SK-N-SH (cell line): ENCODE results near the gene EIF2D. TPM values are rescaled to one million over a fixed set of nuclear protein-coding genes. Genes with fewer than 3 reads are reported as not detected.

Experiments
- CTCF ChIA-PET: fragments of 300-600, 350-600 bp; formaldehyde crosslinking; extraction: SDS; loops from one replicate; lab custom pipeline; 2021; lab: Yijun Ruan, JAX
- POLR2A ChIA-PET: fragments of 350-600 bp; sonication (Branson Sonifier 250); formaldehyde crosslinking; extraction: SDS; loops from one replicate; lab custom pipeline; 2020; ENCODE audit warnings: antibody characterized with exemption, inconsistent platforms; lab: Yijun Ruan, JAX
- DNase-seq: peaks from one replicate; pipeline ENCODE4 v3.0.0; 2012
- H2AFZ ChIP-seq: fragments of 200-600 bp; sonication (generic); 2 replicates; pipeline ENCODE4 v1.8.1; 2016; ENCODE audit warnings: antibody characterized with exemption, mild to moderate bottlenecking, low read depth
- H3F3A ChIP-seq: fragments of 200-600 bp; sonication (generic); replicated peaks from 2 replicates; pipeline ENCODE3; 2016; ENCODE audit warnings: antibody characterized with exemption, mild to moderate bottlenecking; ENCODE audit not compliant: insufficient read depth
- H3K27ac ChIP-seq, 2 experiments: fragments of 200-500 bp in 1 of 2; fragments of 200-600 bp in 1 of 2; sonication (Bioruptor generic) in 1 of 2; sonication (generic), shearing (Covaris generic) in 1 of 2; 2 replicates each; pipeline versions ENCODE4 v1.5.1 to v1.6.1; 2014 to 2016; ENCODE audit warnings: low read depth in 2 of 2, inconsistent platforms in 1 of 2, low read length in 1 of 2, mild to moderate bottlenecking in 1 of 2, mixed read lengths in 1 of 2
- H3K27me3 ChIP-seq: fragments of 200-600 bp; sonication (generic), shearing (Covaris generic); 2 replicates; pipeline ENCODE4 v1.6.1; 2016; ENCODE audit warnings: mixed run types; ENCODE audit not compliant: insufficient read depth
- H3K36me3 ChIP-seq, 2 experiments: fragments of 200-500 bp in 1 of 2; fragments of 200-600 bp in 1 of 2; sonication (Bioruptor generic) in 1 of 2; sonication (generic) in 1 of 2; replicated peaks in 1 of 2; 2 replicates each; pipeline versions ENCODE3 to v1.5.1; 2014 to 2016; ENCODE audit warnings: low read length in 1 of 2, mild to moderate bottlenecking in 1 of 2; ENCODE audit not compliant: insufficient read depth in 2 of 2, control insufficient read depth in 1 of 2
- H3K4me1 ChIP-seq, 2 experiments: fragments of 200-500 bp in 1 of 2; fragments of 200-600 bp in 1 of 2; sonication (Bioruptor generic) in 1 of 2; sonication (generic), shearing (Covaris generic) in 1 of 2; 2 replicates each; pipeline versions ENCODE4 v1.5.1 to v1.6.1; 2014 to 2016; ENCODE audit warnings: low read depth in 1 of 2, low read length in 1 of 2, mixed run types in 1 of 2; ENCODE audit not compliant: insufficient read depth in 2 of 2, control insufficient read depth in 1 of 2
- H3K4me2 ChIP-seq: fragments of 200-600 bp; sonication (generic), shearing (Covaris generic); 2 replicates; pipeline ENCODE4 v1.6.1; 2017; ENCODE audit warnings: mixed run types
- H3K4me3 ChIP-seq, 2 experiments: fragments of 200-500 bp in 1 of 2; fragments of 200-600 bp in 1 of 2; sonication (Bioruptor generic) in 1 of 2; sonication (generic), shearing (Covaris generic) in 1 of 2; 2 replicates each; pipeline versions ENCODE4 v1.5.1 to v1.8.1; 2014 to 2016; ENCODE audit warnings: low read depth in 2 of 2, inconsistent platforms in 1 of 2, low read length in 1 of 2, mild to moderate bottlenecking in 1 of 2, mixed read lengths in 1 of 2, moderate library complexity in 1 of 2
- H3K79me2 ChIP-seq: fragments of 200-600 bp; sonication (generic); 2 replicates; pipeline ENCODE4 v1.8.1; 2017; ENCODE audit warnings: mild to moderate bottlenecking; ENCODE audit not compliant: insufficient read depth
- H3K9ac ChIP-seq: fragments of 200-600 bp; sonication (generic); 2 replicates; pipeline ENCODE4 v1.6.1; 2017; ENCODE audit warnings: mixed run types
- H3K9me2 ChIP-seq: fragments of 200-600 bp; sonication (generic); 2 replicates; pipeline ENCODE4 v1.6.1; 2017; ENCODE audit warnings: mixed run types
- H3K9me3 ChIP-seq: fragments of 200-600 bp; sonication (generic); 2 replicates; pipeline ENCODE4 v1.6.1; 2017; ENCODE audit warnings: mixed run types, mild to moderate bottlenecking, moderate library complexity
- H4K20me1 ChIP-seq: fragments of 200-600 bp; sonication (generic); 2 replicates; pipeline ENCODE4 v1.6.1; 2017; ENCODE audit warnings: mild to moderate bottlenecking, mixed run types; ENCODE audit not compliant: insufficient read depth
- CTCF ChIP-seq: fragments of 200-600 bp; sonication (generic); IDR thresholded peaks from 2 replicates; pipeline ENCODE4 v1.6.1; 2017; ENCODE audit warnings: antibody characterized with exemption, mild to moderate bottlenecking, moderate library complexity
- ELF1 ChIP-seq: IDR thresholded peaks from 2 replicates; pipeline ENCODE4 v1.4.0; 2012
- EZH2phosphoT487 ChIP-seq: fragments of 200-600 bp; sonication (generic); IDR thresholded peaks from 2 replicates; pipeline ENCODE4 v1.6.1; 2017; ENCODE audit warnings: low read depth, mixed run types, mild to moderate bottlenecking, antibody characterized with exemption, moderate library complexity, borderline replicate concordance
- FOXJ3 ChIP-seq: sonication (generic); formaldehyde crosslinking; IDR thresholded peaks from 2 replicates; pipeline ENCODE4 v1.5.1; 2020; ENCODE audit warnings: mild to moderate bottlenecking, missing genetic modification reagents
- MAX ChIP-seq: IDR thresholded peaks from 2 replicates; pipeline ENCODE4 v1.4.0; 2012; ENCODE audit warnings: low read depth
- NRF1 ChIP-seq: IDR thresholded peaks from 2 replicates; pipeline ENCODE4 v1.6.1; 2012; ENCODE audit warnings: low read depth, mild to moderate bottlenecking, low read length
- PBX3 ChIP-seq: IDR thresholded peaks from 2 replicates; pipeline ENCODE4; 2012
- POLR2AphosphoS5 ChIP-seq: IDR thresholded peaks from 2 replicates; pipeline ENCODE4 v1.6.1; 2012; ENCODE audit warnings: low read depth, low read length
- RAD21 ChIP-seq: IDR thresholded peaks from 2 replicates; pipeline ENCODE4 v1.6.1; 2012; ENCODE audit warnings: mild to moderate bottlenecking, low read length
- RXRA ChIP-seq: IDR thresholded peaks from 2 replicates; pipeline ENCODE4 v1.4.0; 2012; ENCODE audit warnings: low read depth, mild to moderate bottlenecking, borderline replicate concordance
- SIN3A ChIP-seq: IDR thresholded peaks from 2 replicates; pipeline ENCODE4 v1.6.1; 2012; ENCODE audit warnings: low read depth, mild to moderate bottlenecking, low read length, moderate library complexity, borderline replicate concordance
- SMC3 ChIP-seq: IDR thresholded peaks from 2 replicates; pipeline ENCODE4 v1.6.1; 2012; ENCODE audit warnings: low read depth, low read length, improper control_type of control experiment
- TCF12 ChIP-seq: IDR thresholded peaks from 2 replicates; pipeline ENCODE4 v1.4.0; 2012
- TEAD4 ChIP-seq: IDR thresholded peaks from 2 replicates; pipeline ENCODE4 v1.4.0; 2012; ENCODE audit warnings: mild to moderate bottlenecking, borderline replicate concordance; ENCODE audit not compliant: insufficient read depth
- USF1 ChIP-seq: IDR thresholded peaks from 2 replicates; pipeline ENCODE4 v1.4.0; 2012; ENCODE audit warnings: low read depth, borderline replicate concordance
- YY1 ChIP-seq: IDR thresholded peaks from 2 replicates; pipeline ENCODE4 v1.4.0; 2012; ENCODE audit warnings: low read depth, mild to moderate bottlenecking
- WGBS: methylation state at CpG from one replicate; pipeline ENCODE4 v1.1.6; 2017; ENCODE audit warnings: low lambda C conversion rate; 5-methylcytosine and 5-hydroxymethylcytosine counted together
- polyA plus RNA-seq, 3 experiments: library from polyadenylated mRNA; depleted of rRNA; stranded (reverse); fragments of >200 nt; gene quantifications; 2 replicates each; pipeline ENCODE4 v1.2.3, GENCODE V29; 2012

Gene EIF2D
- polyA plus RNA-seq, 1 of the 3 experiments (the other 2 are of a cell fraction) = 59.5 TPM

GRCh38 chr1:206608108-206608698 is 4.1 kb downstream of the EIF2D start:
- no peaks in the 10 kb centered on the region for H3K27me3 ChIP-seq
- no peaks in the 10 kb centered on the region for H4K20me1 ChIP-seq
- H3K27ac ChIP-seq = no peak overlapping the region
- CTCF ChIA-PET = interaction anchor here (0.9 to 10.2 kb wide), 18 partner anchors 8 to 375 kb away, joined by 3 to 109 read pairs (median 4); partner anchors contain the start of gene DYRK3
- no peaks in the 10 kb centered on the region for H3K9me3 ChIP-seq
- H3K9ac ChIP-seq = no peak overlapping the region
- H3K4me2 ChIP-seq = no peak overlapping the region
- no peak overlapping the region for H2AFZ ChIP-seq
- peaks cover 22% of the 10 kb centered on the region for H3K79me2 ChIP-seq
- TF ChIP-seq SIN3A (no peak), ELF1 (no peak), NRF1 (no peak), MAX (no peak), RXRA (no peak), RAD21 (peak; percentile 73), TCF12 (no peak), FOXJ3 (CRISPR knock-in tag) (no peak), USF1 (no peak), TEAD4 (no peak), PBX3 (no peak), YY1 (no peak), SMC3 (peak; percentile 62), EZH2phosphoT487 (no peak), POLR2AphosphoS5 (no peak), CTCF (peak; percentile 92)
- TF ChIP-seq, all 33 proteins: peak for 3
- peak; percentile 64 for DNase-seq
- peaks cover 27 to 55% of the 10 kb centered on the region in 2 experiments for H3K36me3 ChIP-seq
- WGBS = 54% methylated on average over 7 of the region's 7 CpGs
- POLR2A ChIA-PET = no interaction called here
- peaks cover 17% of the 10 kb centered on the region for H3F3A ChIP-seq
- no peaks in the 10 kb centered on the region for H3K9me2 ChIP-seq
- H3K4me1 ChIP-seq = peaks cover 0 to 8% of the 10 kb centered on the region in 2 experiments; a peak in 2 of 4 replicates
- H3K4me3 ChIP-seq = no peak overlapping the region; a peak in 1 of 4 replicates
